WI38 (cell line): ENCODE results near the gene ALAS1.

Experiments
- H3K4me3 ChIP-seq: 2 replicates; pipeline ENCODE4 v1.5.1; 2011; ENCODE audit warnings: low read depth, mild to moderate bottlenecking, control low read depth, low read length
- TF ChIP-seq, protein P1 (sequence below): IDR thresholded peaks from 2 replicates; pipeline ENCODE4 v1.5.1; 2012; ENCODE audit warnings: low read depth, mild to moderate bottlenecking, control low read depth, low read length

Gene ALAS1

DNA sequence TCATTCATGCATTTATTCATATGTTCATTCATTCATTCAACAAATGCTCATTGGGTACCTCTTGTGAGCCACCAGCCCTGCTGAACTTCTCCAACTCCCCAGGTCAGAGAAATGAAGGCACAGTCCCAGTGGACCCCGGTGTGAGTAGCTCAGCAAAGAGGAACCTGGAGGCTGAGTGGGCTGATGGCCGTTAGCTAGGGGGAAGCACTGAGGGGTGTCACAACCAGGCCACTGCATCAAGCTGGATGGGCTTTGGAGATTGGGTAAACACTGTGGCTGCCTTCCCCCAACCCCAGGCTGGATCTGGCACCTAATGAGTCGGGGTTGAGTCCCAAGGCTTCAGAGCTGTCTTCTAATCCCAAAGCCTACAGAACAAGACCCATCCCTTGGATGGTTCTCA, 12.1 kb upstream of the ALAS1 start:
- TF ChIP-seq, protein P1, sequence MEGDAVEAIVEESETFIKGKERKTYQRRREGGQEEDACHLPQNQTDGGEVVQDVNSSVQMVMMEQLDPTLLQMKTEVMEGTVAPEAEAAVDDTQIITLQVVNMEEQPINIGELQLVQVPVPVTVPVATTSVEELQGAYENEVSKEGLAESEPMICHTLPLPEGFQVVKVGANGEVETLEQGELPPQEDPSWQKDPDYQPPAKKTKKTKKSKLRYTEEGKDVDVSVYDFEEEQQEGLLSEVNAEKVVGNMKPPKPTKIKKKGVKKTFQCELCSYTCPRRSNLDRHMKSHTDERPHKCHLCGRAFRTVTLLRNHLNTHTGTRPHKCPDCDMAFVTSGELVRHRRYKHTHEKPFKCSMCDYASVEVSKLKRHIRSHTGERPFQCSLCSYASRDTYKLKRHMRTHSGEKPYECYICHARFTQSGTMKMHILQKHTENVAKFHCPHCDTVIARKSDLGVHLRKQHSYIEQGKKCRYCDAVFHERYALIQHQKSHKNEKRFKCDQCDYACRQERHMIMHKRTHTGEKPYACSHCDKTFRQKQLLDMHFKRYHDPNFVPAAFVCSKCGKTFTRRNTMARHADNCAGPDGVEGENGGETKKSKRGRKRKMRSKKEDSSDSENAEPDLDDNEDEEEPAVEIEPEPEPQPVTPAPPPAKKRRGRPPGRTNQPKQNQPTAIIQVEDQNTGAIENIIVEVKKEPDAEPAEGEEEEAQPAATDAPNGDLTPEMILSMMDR, result no peak
- no peak overlapping the region for H3K4me3 ChIP-seq

DNA sequence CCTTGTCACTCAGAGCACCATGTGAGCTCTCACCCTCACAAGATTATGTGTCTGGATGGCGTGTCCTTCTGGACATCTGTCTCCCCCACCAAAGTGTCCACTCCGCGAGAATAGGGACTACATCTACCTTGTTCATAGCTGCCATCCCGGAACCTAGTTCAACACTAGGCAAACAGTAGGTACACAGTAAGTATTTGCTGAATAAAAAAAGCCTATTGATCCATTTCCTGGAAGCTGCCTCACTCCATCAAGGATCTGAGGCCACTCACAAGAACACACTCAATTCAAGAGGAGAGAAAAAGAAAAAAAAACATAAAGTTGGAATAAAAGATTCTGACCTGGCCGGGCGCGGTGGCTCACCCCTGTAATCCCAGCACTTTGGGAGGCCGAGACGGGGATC, 11.2 kb upstream of the ALAS1 start:
- TF ChIP-seq, protein P1, result no peak
- H3K4me3 ChIP-seq, result no peak overlapping the region

DNA sequence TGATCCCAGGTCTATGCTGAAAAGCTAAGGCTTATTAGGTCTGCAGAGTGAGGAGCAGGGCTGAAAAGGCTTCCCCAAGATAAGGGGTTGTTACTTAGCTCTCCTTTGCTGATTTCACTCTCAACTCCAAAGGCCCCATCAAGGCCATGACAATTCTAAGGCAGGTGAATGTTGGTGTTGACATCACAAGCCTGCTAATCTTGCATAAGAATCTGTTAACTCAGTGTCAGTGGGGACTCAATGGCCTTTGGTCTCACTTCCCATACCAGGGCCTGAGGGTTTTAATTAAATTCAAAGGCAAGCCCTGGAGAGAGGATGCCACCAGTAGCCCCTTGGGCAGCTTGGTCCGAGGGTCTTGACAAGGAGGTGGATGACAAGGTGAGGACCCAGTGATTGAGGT, 9.4 kb upstream of the ALAS1 start:
- no peak overlapping the region for H3K4me3 ChIP-seq
- TF ChIP-seq, protein P1, result no peak

DNA sequence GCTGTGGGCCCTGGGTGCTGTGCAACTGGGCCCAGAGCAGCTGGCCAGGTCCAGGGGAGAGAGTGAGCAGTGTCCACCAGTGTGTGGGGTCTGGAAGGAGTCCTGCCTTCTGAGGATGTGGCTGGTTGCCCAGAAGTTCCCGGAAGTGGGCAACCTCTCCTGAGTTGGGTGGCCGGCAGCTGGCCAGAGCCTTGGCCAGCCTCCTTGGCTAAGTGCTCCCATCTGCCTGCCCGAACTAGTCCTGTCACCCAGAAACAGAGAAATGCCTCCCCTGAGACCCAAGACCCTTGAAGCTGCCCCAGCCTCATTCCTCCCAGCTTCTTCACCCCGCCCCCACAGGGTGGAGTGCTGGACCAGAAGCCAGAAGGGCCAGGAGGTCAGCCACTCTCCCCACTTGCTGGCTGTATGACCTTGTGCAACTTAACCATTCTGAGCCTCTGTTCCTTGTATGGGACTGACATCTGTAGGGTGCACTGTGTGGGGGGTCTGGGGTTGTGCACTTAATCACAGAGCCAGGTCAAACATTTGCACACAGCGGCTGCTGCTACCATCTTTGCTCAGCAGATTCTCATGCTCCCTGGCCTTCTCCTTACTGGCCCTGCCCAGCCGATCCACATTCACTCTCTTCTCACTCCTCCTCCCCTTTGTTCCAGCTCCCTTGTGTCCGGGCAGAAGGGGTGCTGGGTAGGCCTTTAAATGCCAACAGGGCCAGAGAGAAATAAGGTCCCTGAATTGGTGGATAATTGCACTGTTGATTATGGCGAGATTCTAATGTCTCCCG, 7.5 kb upstream of the ALAS1 start:
- no peak overlapping the region for H3K4me3 ChIP-seq
- TF ChIP-seq, protein P1, result no peak

DNA sequence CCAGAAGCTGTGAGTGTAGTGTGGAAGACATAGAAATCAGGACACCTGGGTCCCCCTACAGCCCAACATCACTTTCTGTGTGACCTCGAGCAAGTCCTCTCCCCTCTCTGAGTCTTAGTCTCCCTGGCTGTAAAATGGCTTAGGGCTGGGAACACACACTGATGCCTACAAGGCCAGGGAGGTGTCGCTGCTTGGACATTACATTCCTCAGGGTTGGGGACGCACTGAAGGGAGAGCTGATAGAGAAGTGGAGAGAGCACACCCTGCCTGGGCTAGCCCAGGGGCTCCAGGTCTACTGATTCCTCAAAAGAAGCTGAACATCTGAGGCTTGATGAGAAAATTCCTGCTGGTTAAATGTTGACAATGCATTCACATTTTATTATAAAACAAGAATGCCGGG, 6.3 kb upstream of the ALAS1 start:
- TF ChIP-seq, protein P1, result no peak

DNA sequence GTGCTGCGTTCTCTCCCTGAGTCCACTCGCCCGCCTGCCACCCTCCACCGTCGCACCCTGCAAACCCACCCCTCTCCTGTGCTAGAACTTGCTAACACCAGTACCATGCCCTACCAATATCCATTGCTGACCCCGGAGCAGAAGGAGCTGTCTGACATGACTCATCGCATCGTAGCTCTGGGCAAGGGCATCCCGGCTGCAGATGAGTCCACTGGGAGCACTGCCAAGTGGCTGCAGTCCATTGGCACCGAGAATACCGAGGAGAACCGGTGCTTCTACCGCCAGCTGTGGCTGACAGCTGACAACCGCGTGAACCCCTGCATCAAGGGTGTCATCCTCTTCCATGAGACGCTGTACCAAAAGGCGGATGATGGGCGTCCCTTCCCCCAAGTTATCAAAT, 4.9 kb upstream of the ALAS1 start:
- TF ChIP-seq, protein P1, result no peak

More for the DNA sequence above, 6.3 kb upstream of the ALAS1 start:
- no peak overlapping the region for H3K4me3 ChIP-seq

DNA sequence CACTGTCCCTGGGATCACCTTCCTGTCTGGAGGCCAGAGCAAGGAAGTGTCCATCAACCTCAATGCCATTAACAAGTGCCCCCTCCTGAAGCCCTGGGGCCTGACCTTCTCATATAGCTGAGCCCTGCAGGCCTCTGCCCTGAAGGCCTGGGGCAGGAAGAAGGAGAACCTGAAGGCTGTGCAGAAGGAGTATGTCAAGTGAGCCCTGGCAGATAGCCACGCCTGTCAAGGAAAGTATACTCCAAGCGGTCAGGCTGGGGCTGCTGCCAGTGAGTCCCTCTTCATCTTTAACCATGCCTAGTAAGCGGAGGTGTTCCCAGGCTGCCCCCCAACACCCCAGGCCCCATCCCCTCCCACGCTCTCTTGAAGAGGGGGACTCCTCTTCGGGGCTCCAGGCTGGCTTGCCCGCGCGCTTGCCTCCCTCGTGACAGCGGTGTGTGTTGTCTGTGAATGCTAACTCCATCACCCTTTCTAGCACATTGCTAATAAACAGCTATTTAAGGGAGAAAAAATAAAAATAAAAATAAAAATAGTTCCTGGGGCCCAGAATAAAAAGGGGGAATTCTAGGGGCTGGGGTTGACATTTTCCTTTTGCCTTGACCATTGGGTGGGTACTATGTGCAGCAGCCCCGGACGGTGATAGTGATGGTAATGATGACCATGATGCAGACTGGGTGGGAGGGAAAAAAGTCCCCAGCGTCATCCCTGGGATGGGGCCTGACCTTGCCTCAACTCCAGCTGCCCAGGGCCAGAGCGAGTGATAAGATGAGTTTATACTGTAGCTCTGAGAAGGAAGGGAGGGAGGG, 3.3 kb upstream of the ALAS1 start:
- no peak overlapping the region for H3K4me3 ChIP-seq
- TF ChIP-seq, protein P1, result no peak

More for the DNA sequence above, 4.9 kb upstream of the ALAS1 start:
- H3K4me3 ChIP-seq, result no peak overlapping the region
